HUDEP-2 (cell line): ENCODE results near the gene TMC4.
A peak's percentile ranks its signal among the peaks of the same experiment; 100 is the strongest.

ENCODE experiments used
- DNase-seq, 76 experiments: peaks; one replicate each; lab custom pipeline; 2025; ENCODE audit not compliant: unreplicated experiment in 76 of 76; lab: John Stamatoyannopoulos, UW

Gene TMC4

GRCh38 chr19:54156953-54157352 is 16.0 kb downstream of the TMC4 start:
- DNase-seq, result no peak

- no peak for DNase-seq
Observed at GRCh38 chr19:54156490-54156889, 16.5 kb downstream of the TMC4 start.

GRCh38 chr19:54155694-54156093 is 17.3 kb downstream of the TMC4 start:
- no peak for DNase-seq

GRCh38 chr19:54154603-54155345 is 18.2 kb downstream of the TMC4 start:
- DNase-seq, result no peak

- DNase-seq, result no peak
Observed at GRCh38 chr19:54153731-54154326, 19.1 kb downstream of the TMC4 start.

- no peak for DNase-seq
Observed at GRCh38 chr19:54152878-54153524, 20.0 kb downstream of the TMC4 start.

- DNase-seq, result no peak
Observed at GRCh38 chr19:54152267-54152666, 20.7 kb downstream of the TMC4 start.

GRCh38 chr19:54151362-54152035 is 21.5 kb downstream of the TMC4 start:
- no peak for DNase-seq

GRCh38 chr19:54149021-54149812 is 23.7 kb downstream of the TMC4 start:
- DNase-seq, result no peak

- no peak for DNase-seq
Observed at GRCh38 chr19:54148158-54148557, 24.8 kb downstream of the TMC4 start.

- no peak for DNase-seq
Observed at GRCh38 chr19:54147676-54148075, 25.3 kb downstream of the TMC4 start.

GRCh38 chr19:54145541-54146158 is 27.3 kb downstream of the TMC4 start:
- DNase-seq, result no peak

- DNase-seq, result no peak
Observed at GRCh38 chr19:54142166-54142780, 30.7 kb downstream of the TMC4 start.

GRCh38 chr19:54141356-54141755 is 31.6 kb downstream of the TMC4 start:
- no peak for DNase-seq

- peak in 12 of 76 experiments; percentile 5 to 47 (median 16) for DNase-seq
Observed at GRCh38 chr19:54138489-54139256, 34.3 kb downstream of the TMC4 start.

- peak in 6 of 76 experiments; percentile 25 to 52 (median 37) for DNase-seq
Observed at GRCh38 chr19:54137699-54138488, 35.1 kb downstream of the TMC4 start, which contains the start of gene CNOT3. Gene CNOT3, plus strand, starts transcription at chr19:54137762. Its CDS starts 5,217 bp downstream, at chr19:54142979.

GRCh38 chr19:54136864-54137698 is 35.9 kb downstream of the TMC4 start:
- DNase-seq, result peak; percentile 55 to 100 (median 100)
